NCI-H2227 (cell line): ENCODE measurements around the gene NUAK1.

Source experiments
- DNase-seq: peaks from one replicate; lab custom pipeline; 2025; ENCODE audit not compliant: unreplicated experiment; lab: John Stamatoyannopoulos, UW

Gene NUAK1

GRCh38 chr12:106084014-106084671, 54.6 kb downstream of the NUAK1 start:
- peak; percentile 42 for DNase-seq

- DNase-seq = no peak
These were observed 56.3 kb downstream of the NUAK1 start for GRCh38 chr12:106082216-106083175.

GRCh38 chr12:106081606-106082005, 57.1 kb downstream of the NUAK1 start:
- DNase-seq = no peak

- DNase-seq = no peak
These were observed 58.0 kb downstream of the NUAK1 start for GRCh38 chr12:106080791-106081170.

GRCh38 chr12:106080041-106080790, 58.5 kb downstream of the NUAK1 start:
- DNase-seq = no peak

- no peak for DNase-seq
These were observed 59.5 kb downstream of the NUAK1 start for GRCh38 chr12:106079148-106079738.

- no peak for DNase-seq
These were observed 60.3 kb downstream of the NUAK1 start for GRCh38 chr12:106078358-106079010.

GRCh38 chr12:106074706-106075392, 63.9 kb downstream of the NUAK1 start:
- no peak for DNase-seq

GRCh38 chr12:106074361-106074705, 64.4 kb downstream of the NUAK1 start:
- DNase-seq = no peak

- no peak for DNase-seq
These were observed 65.6 kb downstream of the NUAK1 start for GRCh38 chr12:106073179-106073578.

GRCh38 chr12:106072751-106073150, 66.0 kb downstream of the NUAK1 start:
- DNase-seq = no peak

GRCh38 chr12:106071686-106072085, 67.1 kb downstream of the NUAK1 start:
- DNase-seq = no peak

GRCh38 chr12:106070611-106071010, 68.1 kb downstream of the NUAK1 start:
- DNase-seq = no peak

GRCh38 chr12:106070147-106070546, 68.6 kb downstream of the NUAK1 start:
- DNase-seq = no peak

GRCh38 chr12:106068296-106068695, 70.5 kb downstream of the NUAK1 start:
- DNase-seq = no peak

- no peak for DNase-seq
These were observed 71.0 kb downstream of the NUAK1 start for GRCh38 chr12:106067606-106068205.

- DNase-seq = no peak
These were observed 71.9 kb downstream of the NUAK1 start for GRCh38 chr12:106066726-106067325.

GRCh38 chr12:106066051-106066705, 72.6 kb downstream of the NUAK1 start:
- no peak for DNase-seq

- DNase-seq = no peak
These were observed 73.2 kb downstream of the NUAK1 start for GRCh38 chr12:106065506-106065905.
